CD4-positive, alpha-beta T cell treated with Interleukin-17A for 1 hour (primary cell): ENCODE measurements around the gene RBFOX2.
"Not testable (repeated sequence)": the region's sequence is repeated elsewhere in the genome, so short reads cannot be mapped to it uniquely, and the experiment has no call there.

Experiments used
- DNase-seq: peaks from one replicate; pipeline ENCODE4 v3.0.0-alpha.2; 2020

RBFOX2 gene

GRCh38 chr22:36039125-36039524 lies 10.5 kb upstream of the RBFOX2 start:
- no peak for DNase-seq

GRCh38 chr22:36037102-36037758 lies 8.6 kb upstream of the RBFOX2 start:
- DNase-seq: no peak

- DNase-seq: no peak
Measured at GRCh38 chr22:36036167-36036624, 7.6 kb upstream of the RBFOX2 start.

DNA sequence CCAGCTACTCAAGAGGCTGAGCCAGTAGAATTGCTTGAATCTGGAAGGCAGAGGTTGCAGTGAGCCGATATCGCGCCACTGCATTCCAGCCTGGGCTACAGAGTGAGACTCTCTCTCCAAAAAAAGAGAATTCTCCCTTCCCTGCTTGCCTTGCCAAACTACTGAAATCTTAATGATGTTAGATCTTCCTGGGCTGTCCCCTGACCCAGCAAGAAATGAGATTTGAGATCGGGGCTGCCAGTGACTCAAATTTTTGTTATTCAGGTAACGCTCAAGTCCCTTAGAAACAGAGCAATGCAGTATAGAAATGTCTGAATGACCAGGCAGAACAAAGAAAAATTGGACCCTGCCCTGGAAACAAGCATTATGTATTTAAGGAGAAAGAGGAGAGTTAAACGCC lies 4.0 kb upstream of the RBFOX2 start:
- no peak for DNase-seq

DNA sequence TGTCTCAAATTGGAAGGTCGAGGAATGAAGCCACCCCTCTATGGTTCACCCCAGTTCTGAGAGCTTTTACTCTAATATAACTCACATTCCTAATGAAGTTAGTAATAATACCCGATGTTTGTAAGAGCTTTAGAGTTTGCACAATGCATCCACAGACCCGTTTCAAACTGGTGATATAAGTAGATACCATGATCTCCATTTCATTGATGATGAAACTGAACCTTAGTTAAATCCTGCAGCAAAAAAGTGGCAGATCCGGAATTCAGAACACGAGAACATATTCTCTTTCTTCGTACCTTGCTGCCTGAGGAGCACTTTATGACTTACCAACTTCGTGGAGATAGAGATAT lies 757 bp upstream of the RBFOX2 start:
- no peak for DNase-seq

GRCh38 chr22:36027935-36028645 lies 534 bp downstream of the RBFOX2 start:
- no peak for DNase-seq

DNA sequence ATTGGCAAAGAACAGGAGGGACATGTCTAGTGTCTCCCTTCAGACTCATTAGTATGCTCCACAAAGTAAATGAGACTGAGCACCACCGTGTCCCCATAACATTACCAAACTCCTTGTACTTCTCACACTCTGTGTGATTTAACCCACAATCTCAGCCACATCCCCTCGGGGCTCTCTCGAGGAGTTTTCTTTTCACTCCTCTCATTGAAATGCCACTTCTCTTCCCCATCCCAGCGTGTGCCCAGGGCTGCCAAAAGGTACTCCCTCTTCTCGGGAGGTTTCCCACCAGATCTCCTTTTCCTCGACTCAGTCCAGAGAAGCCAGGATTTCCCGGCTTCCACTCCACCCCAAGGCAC lies 1.1 kb downstream of the RBFOX2 start:
- peak; percentile 16 for DNase-seq

- no peak for DNase-seq
Measured at GRCh38 chr22:36026741-36027140, 1.9 kb downstream of the RBFOX2 start.

GRCh38 chr22:36022697-36023096 lies 5.9 kb downstream of the RBFOX2 start:
- DNase-seq: no peak

DNA sequence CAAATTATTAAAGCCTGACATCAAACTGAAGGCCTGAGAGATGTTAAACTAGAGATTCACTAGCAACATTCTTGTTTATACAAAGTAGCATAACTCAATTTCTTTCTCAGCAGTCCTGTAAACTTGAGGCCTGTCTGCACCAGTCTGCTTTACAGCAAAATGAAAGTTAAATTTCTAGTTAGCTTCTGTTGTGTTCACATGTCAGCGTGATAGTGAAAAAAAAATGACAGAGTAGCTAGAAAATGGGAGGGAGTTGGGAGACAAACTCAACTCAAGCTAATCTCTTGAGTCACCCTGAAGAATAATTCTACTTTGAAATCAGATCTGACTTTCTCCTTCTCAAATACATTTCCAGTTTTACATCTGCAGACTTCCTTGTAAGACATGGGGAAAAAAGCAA lies 6.5 kb downstream of the RBFOX2 start:
- DNase-seq: no peak

DNA sequence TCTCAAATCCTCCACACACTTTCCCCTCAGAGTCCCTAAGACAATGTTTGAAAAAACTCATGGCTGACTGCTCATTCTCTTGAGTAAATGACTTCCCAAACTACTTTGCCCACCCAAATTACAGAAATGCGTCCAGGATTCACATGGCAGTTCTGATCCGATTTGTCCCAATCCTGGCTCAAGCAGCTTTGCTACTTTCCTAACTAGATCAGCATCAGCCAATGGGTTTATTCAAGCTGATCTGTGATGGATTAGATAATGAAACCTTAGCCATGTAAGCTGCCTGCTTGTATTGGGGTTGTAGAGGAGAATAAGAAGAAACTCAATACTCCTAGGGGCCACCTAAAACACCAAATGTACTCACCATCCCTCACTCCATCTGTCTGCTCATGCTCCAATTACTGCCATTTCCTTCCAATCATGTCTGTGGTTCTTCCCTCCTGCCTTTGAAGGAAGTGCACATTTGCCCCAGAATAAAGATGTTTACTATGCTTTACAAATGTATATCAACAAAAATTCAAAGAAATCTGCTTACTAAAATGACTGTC lies 6.9 kb downstream of the RBFOX2 start:
- DNase-seq: no peak

DNA sequence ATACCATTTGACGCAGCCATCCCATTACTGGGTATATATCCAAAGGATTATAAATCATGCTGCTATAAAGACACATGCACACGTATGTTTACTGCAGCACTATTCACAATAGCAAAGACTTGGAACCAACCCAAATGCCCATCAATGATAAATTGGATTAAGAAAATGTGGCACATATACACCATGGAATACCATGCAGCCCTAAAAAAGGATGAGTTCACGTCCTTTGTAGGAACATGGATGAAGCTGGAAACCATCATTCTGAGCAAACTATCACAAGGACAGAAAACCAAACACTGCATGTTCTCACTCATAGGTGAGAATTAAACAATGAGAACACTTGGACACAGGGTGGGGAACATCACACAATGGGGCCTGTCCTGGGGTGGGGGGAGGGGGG lies 7.8 kb downstream of the RBFOX2 start:
- not testable (repeated sequence) for DNase-seq

- no peak for DNase-seq
Measured at GRCh38 chr22:36017651-36018091, 11.0 kb downstream of the RBFOX2 start.

- DNase-seq: no peak
Measured at GRCh38 chr22:36016684-36017083, 11.9 kb downstream of the RBFOX2 start.

DNA sequence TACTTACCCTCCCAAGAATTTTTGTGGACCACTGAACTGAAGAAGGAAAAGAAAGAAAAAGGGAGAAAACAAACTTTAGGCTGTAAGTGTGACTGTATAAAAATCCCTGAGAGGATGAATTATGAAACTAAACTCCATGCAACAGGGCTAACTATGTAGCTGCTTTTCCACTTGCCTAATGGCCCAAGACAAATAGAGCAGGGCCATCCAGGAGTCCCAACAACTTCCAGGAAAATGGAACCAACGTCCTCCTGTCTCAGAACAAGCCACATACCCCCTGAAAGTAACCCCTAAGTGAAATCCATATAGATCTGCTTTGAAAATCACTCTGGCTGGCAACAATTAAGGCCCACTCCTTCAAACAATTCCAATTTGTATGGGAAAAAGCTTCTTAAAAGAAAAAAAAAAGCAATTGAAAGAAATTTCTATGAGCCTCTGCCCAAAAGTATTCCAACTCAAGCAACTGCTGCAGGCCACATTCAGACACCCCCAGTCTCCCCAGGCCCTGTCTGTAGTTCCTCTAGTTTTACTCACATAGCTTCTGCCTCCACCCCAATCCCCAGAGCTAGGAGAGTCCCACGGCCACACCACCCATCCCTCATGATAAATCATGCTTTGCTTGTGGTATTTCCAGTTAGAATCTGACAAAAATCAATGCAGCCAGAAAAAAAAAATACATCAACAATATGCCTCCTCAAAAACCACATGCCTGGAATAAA lies 12.7 kb downstream of the RBFOX2 start:
- DNase-seq: no peak

- DNase-seq: no peak
Measured at GRCh38 chr22:36015155-36015810, 13.3 kb downstream of the RBFOX2 start.

GRCh38 chr22:36014546-36015074 lies 14.0 kb downstream of the RBFOX2 start:
- DNase-seq: no peak

- no peak for DNase-seq
Measured at GRCh38 chr22:36012332-36012731, 16.3 kb downstream of the RBFOX2 start.

- no peak for DNase-seq
Measured at GRCh38 chr22:36010882-36011281, 17.7 kb downstream of the RBFOX2 start.

DNA sequence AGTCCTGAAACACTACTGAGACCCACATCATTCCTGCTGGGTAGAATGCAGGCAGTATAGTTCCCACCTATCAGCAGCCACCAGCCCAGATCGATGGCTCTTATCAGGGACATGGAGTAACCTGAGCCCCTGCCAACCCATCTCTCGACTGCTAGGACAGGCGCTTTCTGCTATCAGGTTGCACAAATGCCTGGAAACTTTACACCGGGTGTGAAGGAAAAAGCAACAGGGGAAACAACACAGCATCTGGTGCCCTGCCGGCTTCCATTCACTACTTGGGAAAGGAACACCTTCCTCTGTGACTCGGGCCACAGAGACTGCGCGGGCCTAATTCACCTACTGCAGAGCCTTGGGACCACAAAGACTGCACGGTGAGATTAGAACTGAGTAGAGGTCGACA lies 18.5 kb downstream of the RBFOX2 start:
- no peak for DNase-seq

DNA sequence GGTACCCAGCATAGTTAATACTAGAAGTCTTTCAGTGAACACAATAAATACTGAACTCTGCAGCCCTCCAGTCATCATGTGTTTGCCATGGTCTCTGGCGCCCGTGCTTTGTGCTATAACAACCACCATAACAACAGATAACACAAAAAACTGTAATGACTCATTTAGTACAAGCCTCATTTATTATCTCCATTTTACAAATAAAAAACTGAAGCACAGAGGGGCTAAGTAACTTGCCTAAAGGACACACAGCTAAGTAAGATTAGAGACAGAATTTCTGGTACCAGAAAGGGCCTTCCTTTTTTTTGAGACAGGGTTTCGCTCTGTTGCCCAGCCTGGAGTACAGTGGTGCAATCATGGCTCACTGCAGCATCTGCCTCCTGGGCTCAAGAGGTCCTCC lies 19.5 kb downstream of the RBFOX2 start:
- DNase-seq: no peak

DNA sequence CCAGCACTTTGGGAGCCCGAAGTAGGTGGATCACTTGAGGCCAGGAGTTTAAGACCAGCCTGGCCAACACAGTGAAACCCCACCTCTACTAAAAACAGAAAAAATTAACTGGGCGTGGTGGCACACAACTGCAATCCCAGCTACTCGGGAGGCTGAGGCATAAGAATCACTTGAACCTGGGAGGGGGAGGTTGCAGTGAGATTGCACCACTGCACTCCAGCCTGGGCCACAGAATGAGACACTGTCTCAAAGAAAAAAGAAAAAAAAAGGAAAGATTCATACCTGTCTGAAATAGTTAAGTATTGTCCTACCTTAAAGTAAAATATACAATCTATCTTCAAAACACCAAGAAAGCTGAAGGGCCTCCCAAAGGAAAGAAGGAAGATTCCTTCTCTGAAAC lies 20.1 kb downstream of the RBFOX2 start:
- DNase-seq: no peak

DNA sequence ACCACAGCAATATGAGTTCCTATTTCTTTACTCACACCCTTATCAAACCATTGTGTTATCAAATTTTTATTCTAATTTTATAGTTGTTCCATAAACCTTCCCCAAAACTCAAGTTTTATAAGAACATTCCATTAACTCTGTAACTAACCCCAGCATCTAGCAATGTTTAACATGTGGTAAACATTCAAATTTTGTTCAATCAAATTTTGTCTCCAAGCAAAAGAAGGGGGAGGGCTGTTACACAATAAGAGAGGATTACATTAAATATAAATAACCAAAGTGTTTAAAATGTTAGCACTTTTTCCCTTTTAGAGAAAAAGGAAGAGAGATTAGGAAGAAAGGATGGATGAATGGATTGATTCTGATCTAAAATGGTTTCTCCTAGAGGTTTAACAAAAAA lies 20.5 kb downstream of the RBFOX2 start:
- DNase-seq: no peak
